ENCODE results near the gene CACUL1. TPM values are rescaled to one million over a fixed set of nuclear protein-coding genes. Genes with fewer than 3 reads are reported as not detected.

CACUL1 gene
- total and polyA plus RNA-seq, 2 of the 13 experiments (the other 11 are each of a cell fraction or from before 2014, with no cell fraction given) = 14.2 to 31.0 TPM

- TF ChIP-seq MBD4 (IDR thresholded peaks at IDR 0.05; ENCODE audit: borderline replicate concordance, low read length) (no peak), MED13 (CRISPR knock-in tag; IDR thresholded peaks at IDR 0.05) (no peak), RFX3 (CRISPR knock-in tag; IDR thresholded peaks at IDR 0.05) (peak; percentile 42; the same call in 1 of the 2 replicates), FOXP4 (CRISPR knock-in tag; IDR thresholded peaks at IDR 0.05) (peak; percentile 58; the same call in 1 of the 2 replicates), ELF3 (CRISPR knock-in tag; IDR thresholded peaks at IDR 0.05) (peak; percentile 33; the same call in 1 of the 2 replicates), SNAPC5 (CRISPR knock-in tag; IDR thresholded peaks at IDR 0.05; ENCODE audit: borderline replicate concordance) (no peak), ZNF343 (CRISPR knock-in tag; IDR thresholded peaks at IDR 0.05) (no peak), AFF4 (CRISPR knock-in tag; IDR thresholded peaks at IDR 0.05) (no peak), FOXO1 (CRISPR knock-in tag; IDR thresholded peaks at IDR 0.05) (peak; percentile 20; the same call in 1 of the 2 replicates), ZNF775 (CRISPR knock-in tag; IDR thresholded peaks at IDR 0.05; ENCODE audit: borderline replicate concordance) (no peak), FOXA3 (CRISPR knock-in tag; IDR thresholded peaks at IDR 0.05) (peak; percentile 63), SAP130 (CRISPR knock-in tag; IDR thresholded peaks at IDR 0.05; ENCODE audit: low read depth) (0 out of 2 replicates have a peak, but pooled peaks have one; percentile 11)
Observed at GRCh38 chr10:118667732-118668131, 87.0 kb downstream of the CACUL1 start (continued).

All from HepG2 (cell line).